Vagina (tissue), 2 donors: Measurements from ENCODE around the gene VPS26C. TPM values are rescaled to one million over a fixed set of nuclear protein-coding genes. Genes with fewer than 3 reads are reported as not detected.

Experiments
- DNase-seq, 2 donors: peaks; one replicate each; pipeline ENCODE4 v3.0.0-alpha.2; 2017; ENCODE audit errors: extremely low spot score in 2 of 2
- H3K27ac ChIP-seq: fragments of 200-600 bp; sonication (generic); one replicate; pipeline ENCODE4 v1.5.1; 2019
- H3K27me3 ChIP-seq: fragments of 200-600 bp; sonication (generic); one replicate; pipeline ENCODE4 v1.5.1; 2019
- H3K36me3 ChIP-seq, 2 donors: fragments of 200-600 bp; sonication (generic); one replicate each; pipeline ENCODE4 v1.5.1; 2017 to 2019
- H3K4me1 ChIP-seq: fragments of 200-600 bp; sonication (generic); one replicate; pipeline ENCODE4 v1.5.1; 2019
- H3K4me3 ChIP-seq, 2 donors: fragments of 200-600 bp; sonication (generic); 1 replicate in 1 of 2; 2 replicates in 1 of 2; pipeline ENCODE4 v1.5.1; 2016 to 2019
- H3K9me3 ChIP-seq: fragments of 200-600 bp; sonication (generic); one replicate; pipeline ENCODE4 v1.5.1; 2019
- POLR2A ChIP-seq, 2 donors: fragments of 450-650 bp; IDR thresholded peaks; one replicate each; pipeline ENCODE4 v1.6.1; 2017; ENCODE audit warnings: antibody characterized with exemption in 2 of 2, mild to moderate bottlenecking in 2 of 2, moderate library complexity in 2 of 2
- POLR2AphosphoS5 ChIP-seq, 2 donors: sonication (generic); formaldehyde crosslinking; IDR thresholded peaks; one replicate each; pipeline ENCODE4 v1.9.0; 2017; ENCODE audit warnings: antibody characterized with exemption in 2 of 2, mild to moderate bottlenecking in 2 of 2, low read depth in 1 of 2; ENCODE audit not compliant: insufficient read depth in 1 of 2
- intact Hi-C: fragments of 100-400 bp; cut with DNase I; formaldehyde crosslinking; loops from one replicate; pipeline ENCODE4 v1.15.1; 2023
- total RNA-seq: library from RNA; depleted of rRNA; stranded (reverse); fragments of >200 nt; gene quantifications from one replicate; pipeline ENCODE4 v1.2.3, GENCODE V29; 2016
- TF ChIP-seq, protein P1 (sequence below), 3 experiments: fragments of 450-650 bp in 2 of 3; fragments of 200-600 bp in 1 of 3; sonication (generic) in 1 of 3; IDR thresholded peaks; one replicate each; pipeline ENCODE4 v1.5.1; 2017 to 2019; ENCODE audit warnings: antibody characterized with exemption in 3 of 3, mild to moderate bottlenecking in 2 of 3, moderate library complexity in 2 of 3

Gene VPS26C
- total RNA-seq, 1 donor from 2014 or later: 49.6 TPM

DNA sequence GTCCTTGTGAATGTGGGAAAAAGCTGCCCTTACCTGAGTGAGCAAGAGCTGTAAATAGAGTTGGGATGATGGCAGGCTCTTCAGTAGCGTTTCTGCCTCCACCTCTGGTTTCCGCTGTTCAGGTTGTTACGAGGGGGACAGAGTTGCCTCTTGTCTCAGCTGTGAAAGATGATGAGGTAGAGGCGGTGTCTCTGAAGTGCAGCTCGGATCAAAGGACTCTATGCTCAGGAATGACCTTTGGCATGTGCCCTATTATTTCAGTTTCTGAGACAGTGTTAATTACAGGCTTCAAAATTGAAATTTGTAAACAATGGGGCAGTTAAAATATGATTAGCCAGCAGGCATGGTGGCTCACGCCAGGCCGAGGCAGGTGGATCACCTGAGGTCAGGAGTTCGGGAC, 70.3 kb downstream of the VPS26C start:
- no peak overlapping the region for H3K4me3 ChIP-seq
- H3K27ac ChIP-seq: no peak overlapping the region
- no peaks in the 10 kb centered on the region for H3K4me1 ChIP-seq
- no peaks in the 10 kb centered on the region for H3K9me3 ChIP-seq
- peaks cover 0 to 32% of the 10 kb centered on the region in 2 donors for H3K36me3 ChIP-seq
- peak in 1 of 2 donors; percentile 67 for DNase-seq
- H3K27me3 ChIP-seq: no peaks in the 10 kb centered on the region
- intact Hi-C loops: no loop called here
- TF ChIP-seq POLR2AphosphoS5 (IDR thresholded peaks at IDR 0.05; ENCODE audit: insufficient read depth in 1 of 2, low read depth in 1 of 2) (no peak), POLR2A (IDR thresholded peaks at IDR 0.05) (no peak)
- TF ChIP-seq, protein P1, sequence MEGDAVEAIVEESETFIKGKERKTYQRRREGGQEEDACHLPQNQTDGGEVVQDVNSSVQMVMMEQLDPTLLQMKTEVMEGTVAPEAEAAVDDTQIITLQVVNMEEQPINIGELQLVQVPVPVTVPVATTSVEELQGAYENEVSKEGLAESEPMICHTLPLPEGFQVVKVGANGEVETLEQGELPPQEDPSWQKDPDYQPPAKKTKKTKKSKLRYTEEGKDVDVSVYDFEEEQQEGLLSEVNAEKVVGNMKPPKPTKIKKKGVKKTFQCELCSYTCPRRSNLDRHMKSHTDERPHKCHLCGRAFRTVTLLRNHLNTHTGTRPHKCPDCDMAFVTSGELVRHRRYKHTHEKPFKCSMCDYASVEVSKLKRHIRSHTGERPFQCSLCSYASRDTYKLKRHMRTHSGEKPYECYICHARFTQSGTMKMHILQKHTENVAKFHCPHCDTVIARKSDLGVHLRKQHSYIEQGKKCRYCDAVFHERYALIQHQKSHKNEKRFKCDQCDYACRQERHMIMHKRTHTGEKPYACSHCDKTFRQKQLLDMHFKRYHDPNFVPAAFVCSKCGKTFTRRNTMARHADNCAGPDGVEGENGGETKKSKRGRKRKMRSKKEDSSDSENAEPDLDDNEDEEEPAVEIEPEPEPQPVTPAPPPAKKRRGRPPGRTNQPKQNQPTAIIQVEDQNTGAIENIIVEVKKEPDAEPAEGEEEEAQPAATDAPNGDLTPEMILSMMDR (IDR thresholded peaks at IDR 0.05): no peak

DNA sequence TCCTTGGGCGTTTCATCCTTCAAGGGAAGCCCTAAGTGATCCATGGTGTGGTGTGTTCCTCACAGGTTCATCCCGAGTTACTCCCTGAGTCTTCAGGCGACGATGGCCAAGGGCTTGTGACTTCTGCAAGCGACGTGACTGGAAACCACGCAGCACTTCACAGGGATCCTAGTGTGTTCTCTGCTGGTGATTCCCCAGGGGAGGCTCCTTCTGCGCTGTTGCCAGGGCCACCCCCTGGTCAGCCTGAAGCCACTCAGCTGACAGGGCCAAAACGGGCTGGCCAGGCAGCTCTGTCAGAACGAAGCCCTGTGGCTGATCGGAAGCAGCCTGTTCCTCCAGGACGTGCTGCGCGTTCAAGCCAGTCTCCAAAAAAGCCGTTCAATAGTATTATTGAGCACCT, 71.5 kb downstream of the VPS26C start:
- Histone ChIP-seq H3K4me1 (no peaks in the 10 kb centered on the region), H3K36me3 (peaks cover 0 to 23% of the 10 kb centered on the region in 2 donors), H3K4me3 (no peak overlapping the region), H3K9me3 (no peaks in the 10 kb centered on the region), H3K27ac (no peak overlapping the region), H3K27me3 (no peaks in the 10 kb centered on the region)
- no peak for DNase-seq
- intact Hi-C loops: no loop called here
- TF ChIP-seq POLR2A (IDR thresholded peaks at IDR 0.05): no peak
- TF ChIP-seq, protein P1 (IDR thresholded peaks at IDR 0.05): no peak
- TF ChIP-seq POLR2AphosphoS5 (IDR thresholded peaks at IDR 0.05; ENCODE audit: insufficient read depth in 1 of 2, low read depth in 1 of 2): no peak

DNA sequence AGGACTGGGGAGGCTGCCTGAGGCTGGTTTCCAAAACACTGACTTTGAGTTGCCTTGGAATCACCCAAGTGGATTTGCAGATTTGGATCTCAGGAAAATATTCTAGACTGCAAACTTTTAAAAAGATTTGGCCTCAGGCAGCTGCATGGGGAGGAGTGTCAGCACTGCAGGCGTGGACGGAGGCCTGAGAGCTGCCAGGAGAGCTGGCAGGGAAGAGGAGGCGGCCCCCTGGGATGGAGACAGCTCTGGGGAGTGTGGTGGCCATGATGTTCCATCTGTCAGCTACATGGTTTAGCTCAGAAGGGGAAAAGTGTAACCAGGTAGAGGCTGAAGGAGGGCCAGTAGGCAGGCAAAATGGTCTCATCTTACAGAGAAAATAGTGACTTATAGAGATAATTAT, 72.1 kb downstream of the VPS26C start:
- Histone ChIP-seq H3K27ac (no peak overlapping the region), H3K27me3 (no peaks in the 10 kb centered on the region), H3K4me1 (no peaks in the 10 kb centered on the region), H3K36me3 (peaks cover 0 to 22% of the 10 kb centered on the region in 2 donors), H3K9me3 (no peaks in the 10 kb centered on the region), H3K4me3 (no peak overlapping the region)
- intact Hi-C loops: no loop called here
- DNase-seq: no peak
- TF ChIP-seq, protein P1 (IDR thresholded peaks at IDR 0.05): no peak
- TF ChIP-seq POLR2AphosphoS5 (IDR thresholded peaks at IDR 0.05; ENCODE audit: insufficient read depth in 1 of 2, low read depth in 1 of 2) (no peak), POLR2A (IDR thresholded peaks at IDR 0.05) (no peak)

DNA sequence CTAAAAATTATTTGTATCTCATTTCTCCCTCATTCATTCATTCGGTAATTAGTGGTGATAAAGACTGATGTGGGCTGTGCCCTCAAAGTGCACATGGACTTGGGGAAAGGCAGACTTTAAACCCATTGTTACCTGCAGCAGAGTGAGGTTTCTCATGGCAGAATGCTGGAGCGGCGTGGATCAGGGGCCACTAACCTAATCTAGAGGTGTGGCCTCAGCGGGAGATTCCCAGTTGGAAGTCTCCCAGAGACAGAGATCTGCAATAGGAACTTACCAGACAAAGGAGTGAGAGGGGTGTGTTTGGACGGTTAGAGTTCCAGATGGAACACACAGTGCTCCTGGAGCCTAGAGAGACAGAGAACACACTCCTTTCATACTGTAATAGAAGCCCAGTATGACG, 73.5 kb downstream of the VPS26C start:
- Histone ChIP-seq H3K9me3 (no peaks in the 10 kb centered on the region), H3K36me3 (peaks cover 4 to 29% of the 10 kb centered on the region in 2 donors), H3K27me3 (no peaks in the 10 kb centered on the region), H3K4me1 (no peaks in the 10 kb centered on the region), H3K4me3 (no peak overlapping the region), H3K27ac (no peak overlapping the region)
- peak in 1 of 2 donors; percentile 40 for DNase-seq
- TF ChIP-seq, protein P1 (IDR thresholded peaks at IDR 0.05): no peak
- TF ChIP-seq POLR2AphosphoS5 (IDR thresholded peaks at IDR 0.05; ENCODE audit: insufficient read depth in 1 of 2, low read depth in 1 of 2) (no peak), POLR2A (IDR thresholded peaks at IDR 0.05) (no peak)
- intact Hi-C loops: no loop called here

DNA sequence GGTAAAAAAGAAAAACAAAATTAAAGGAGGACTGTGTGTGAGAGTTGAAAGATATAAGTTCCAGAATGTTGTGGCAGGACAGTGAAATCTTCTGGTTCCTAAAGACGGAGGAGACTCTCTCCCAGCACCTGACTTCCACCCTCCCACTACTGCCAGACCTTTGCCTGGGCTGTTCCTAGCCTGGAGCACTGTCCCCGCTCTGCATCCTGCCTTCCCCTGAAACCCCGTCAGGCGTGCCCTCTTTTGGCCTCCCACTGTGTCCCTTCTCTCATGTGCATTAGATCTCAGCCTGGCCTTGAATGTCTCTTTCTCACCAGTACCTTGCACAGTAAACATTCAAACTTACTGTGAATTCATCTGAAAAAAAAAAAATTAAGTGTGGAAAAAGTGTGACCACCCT, 74.1 kb downstream of the VPS26C start:
- Histone ChIP-seq H3K4me3 (no peak overlapping the region), H3K27me3 (no peaks in the 10 kb centered on the region), H3K27ac (no peak overlapping the region), H3K4me1 (no peaks in the 10 kb centered on the region), H3K36me3 (peaks cover 4 to 36% of the 10 kb centered on the region in 2 donors), H3K9me3 (no peaks in the 10 kb centered on the region)
- intact Hi-C loops: no loop called here
- DNase-seq: no peak
- TF ChIP-seq, protein P1 (IDR thresholded peaks at IDR 0.05): no peak
- TF ChIP-seq POLR2A (IDR thresholded peaks at IDR 0.05) (no peak), POLR2AphosphoS5 (IDR thresholded peaks at IDR 0.05; ENCODE audit: insufficient read depth in 1 of 2, low read depth in 1 of 2) (no peak)
